GM18499 (cell line): Measurements from ENCODE around the gene FRMD8.

Source experiments
- ATAC-seq: cut with Tn5 transposase; IDR thresholded peaks from one replicate; pipeline ENCODE4 v1.9.1; 2021; ENCODE audit warnings: moderate number of reproducible peaks; ENCODE audit not compliant: insufficient read depth, unreplicated experiment

The FRMD8 gene

GRCh38 chr11:65375012-65375411, 11.4 kb upstream of the FRMD8 start:
- ATAC-seq: no peak

GRCh38 chr11:65376138-65376713, 10.2 kb upstream of the FRMD8 start:
- ATAC-seq: no peak

- ATAC-seq: no peak
Observed at GRCh38 chr11:65377036-65377435, 9.4 kb upstream of the FRMD8 start.

- no peak for ATAC-seq
Observed at GRCh38 chr11:65377777-65378176, 8.7 kb upstream of the FRMD8 start.

- no peak for ATAC-seq
Observed at GRCh38 chr11:65378208-65378927, 8.1 kb upstream of the FRMD8 start.

GRCh38 chr11:65378928-65379638, 7.4 kb upstream of the FRMD8 start:
- no peak for ATAC-seq

- ATAC-seq: no peak
Observed at GRCh38 chr11:65379698-65380459, 6.6 kb upstream of the FRMD8 start.

GRCh38 chr11:65380460-65381119, 5.8 kb upstream of the FRMD8 start:
- ATAC-seq: no peak

GRCh38 chr11:65381716-65382032, 4.8 kb upstream of the FRMD8 start:
- no peak for ATAC-seq

- no peak for ATAC-seq
Observed at GRCh38 chr11:65382033-65382803, 4.2 kb upstream of the FRMD8 start, which contains the start of gene SLC25A45. Gene SLC25A45, minus strand, starts transcription at chr11:65382646. Its CDS starts 695 bp downstream, at chr11:65381951.

GRCh38 chr11:65382804-65383368, 3.6 kb upstream of the FRMD8 start:
- no peak for ATAC-seq

GRCh38 chr11:65383778-65384177, 2.7 kb upstream of the FRMD8 start:
- no peak for ATAC-seq

GRCh38 chr11:65384301-65384889, 2.0 kb upstream of the FRMD8 start:
- no peak for ATAC-seq

- ATAC-seq: no peak
Observed at GRCh38 chr11:65388731-65389130, 2.3 kb downstream of the FRMD8 start.

- no peak for ATAC-seq
Observed at GRCh38 chr11:65389294-65389980, 3.0 kb downstream of the FRMD8 start.

- ATAC-seq: no peak
Observed at GRCh38 chr11:65390099-65390941, 3.9 kb downstream of the FRMD8 start.

- no peak for ATAC-seq
Observed at GRCh38 chr11:65390996-65391395, 4.6 kb downstream of the FRMD8 start.
